ENCODE data around the gene NKX1-2.
A peak's percentile ranks its signal among the peaks of the same experiment; 100 is the strongest.

The NKX1-2 gene

GRCh38 chr10:124476043-124476725 lies 26.3 kb upstream of the NKX1-2 start:
- no peak for DNase-seq (ENCODE audit: low read depth in 2 of 2)

DNA sequence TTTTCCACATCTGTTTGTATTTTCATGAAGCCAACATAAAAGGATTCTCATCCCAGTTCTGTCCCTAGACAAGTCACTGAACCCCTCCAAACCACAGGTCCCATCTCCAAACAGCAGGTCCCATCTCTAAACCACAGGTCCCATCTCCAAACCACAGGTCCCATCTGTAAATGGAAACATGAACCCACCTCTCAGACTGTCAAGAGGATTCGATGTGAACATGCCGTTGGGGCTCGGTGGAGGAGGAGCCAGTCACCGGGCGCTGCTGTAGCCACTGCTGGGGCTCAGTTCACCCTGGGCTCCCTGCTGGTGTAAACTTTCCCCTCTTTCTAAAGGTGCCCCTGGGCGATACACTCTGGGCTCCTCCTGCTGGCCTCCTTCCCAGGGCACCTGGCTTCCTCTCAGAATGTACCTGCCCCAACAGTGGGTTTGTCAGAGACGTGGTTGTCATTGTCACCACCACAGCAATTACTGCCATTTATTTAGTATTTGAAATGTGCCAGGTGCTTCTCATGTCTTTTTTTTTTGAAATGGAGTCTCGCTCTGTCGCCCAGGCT lies 24.8 kb upstream of the NKX1-2 start:
- DNase-seq (ENCODE audit: low read depth in 2 of 2) = no peak

GRCh38 chr10:124473070-124473469 lies 23.2 kb upstream of the NKX1-2 start:
- DNase-seq (ENCODE audit: low read depth in 2 of 2) = no peak

DNA sequence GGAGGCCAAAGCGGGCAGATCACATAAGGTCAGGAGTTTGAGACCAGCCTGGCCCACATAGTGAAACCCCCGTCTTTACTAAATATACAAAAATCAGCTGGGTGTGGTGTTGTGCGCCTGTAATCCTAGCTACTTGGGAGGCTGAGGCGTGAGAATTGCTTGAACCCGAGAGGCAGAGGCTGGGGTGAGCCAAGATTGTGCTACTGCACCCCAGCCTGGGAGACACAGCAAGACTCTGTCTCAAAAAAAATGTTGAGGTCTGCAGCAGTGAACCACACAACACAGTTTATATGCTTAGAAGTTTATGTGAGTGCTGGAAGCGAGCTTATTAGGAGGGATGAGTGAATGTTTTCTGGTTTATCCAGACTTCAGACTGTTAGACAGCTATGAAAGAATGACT lies 22.2 kb upstream of the NKX1-2 start:
- no peak for DNase-seq (ENCODE audit: low read depth in 2 of 2)

GRCh38 chr10:124470544-124471434 lies 21.0 kb upstream of the NKX1-2 start:
- no peak for DNase-seq (ENCODE audit: low read depth in 2 of 2)

DNA sequence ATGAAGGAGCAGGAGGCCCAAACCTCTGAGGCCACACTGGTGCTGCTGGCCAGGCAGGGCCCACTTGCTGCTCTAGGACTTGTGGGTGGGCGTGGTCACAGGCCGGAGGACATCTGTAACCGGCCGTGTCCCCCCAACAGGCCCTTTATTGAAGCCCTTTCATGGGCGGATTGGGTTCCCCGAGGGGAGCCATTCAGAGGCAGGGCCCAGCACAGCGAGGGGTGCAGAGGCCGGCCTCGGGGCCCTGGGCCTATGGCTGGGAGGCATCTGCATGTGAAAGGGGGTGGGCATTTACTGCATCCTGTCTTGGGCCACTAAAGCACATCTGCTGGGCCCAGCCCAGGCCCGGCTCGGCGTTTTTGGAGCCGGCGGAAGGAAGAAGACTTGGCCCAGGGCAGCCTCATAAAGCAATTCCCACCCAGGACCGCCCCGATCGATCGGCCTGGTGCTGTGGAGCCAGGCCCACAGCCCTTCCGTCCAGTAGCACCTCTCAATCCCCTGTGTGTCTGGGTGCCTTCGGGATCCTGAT lies 20.2 kb upstream of the NKX1-2 start:
- no peak for DNase-seq (ENCODE audit: low read depth in 2 of 2)

GRCh38 chr10:124468624-124469023 lies 18.8 kb upstream of the NKX1-2 start:
- DNase-seq (ENCODE audit: low read depth in 2 of 2) = no peak

GRCh38 chr10:124467165-124467564 lies 17.3 kb upstream of the NKX1-2 start:
- no peak for DNase-seq (ENCODE audit: low read depth in 2 of 2)

- DNase-seq (ENCODE audit: low read depth in 2 of 2) = no peak
Measured at GRCh38 chr10:124465777-124466488, 16.1 kb upstream of the NKX1-2 start.

GRCh38 chr10:124465003-124465776 lies 15.4 kb upstream of the NKX1-2 start:
- no peak for DNase-seq (ENCODE audit: low read depth in 2 of 2)

- no peak for DNase-seq (ENCODE audit: low read depth in 2 of 2)
Measured at GRCh38 chr10:124464028-124464965, 14.5 kb upstream of the NKX1-2 start.

DNA sequence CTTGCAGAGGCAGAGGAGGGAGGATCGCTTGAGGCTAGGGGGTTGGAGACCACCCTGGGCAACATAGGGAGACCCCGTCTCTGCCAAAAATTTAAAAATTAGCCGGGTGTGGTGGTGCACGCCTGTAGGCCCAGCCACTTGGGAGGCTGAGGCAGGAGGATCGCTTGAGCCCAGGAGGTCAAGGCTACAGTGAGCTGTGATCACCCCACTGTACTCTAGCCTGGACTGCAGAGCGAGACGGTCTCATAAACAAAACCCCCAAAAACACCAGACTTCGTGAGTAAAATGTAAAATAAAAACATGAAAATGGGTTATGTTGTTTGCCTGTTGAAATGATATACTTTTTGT lies 12.5 kb upstream of the NKX1-2 start:
- no peak for DNase-seq (ENCODE audit: low read depth in 2 of 2)

GRCh38 chr10:124461642-124462347 lies 12.0 kb upstream of the NKX1-2 start, which contains the start of gene LHPP:
TSS of gene LHPP (plus strand) at chr10:124461823. CDS start at chr10:124461863, 40 bp downstream.
- DNase-seq (ENCODE audit: low read depth in 2 of 2) = peak; percentile 63 to 69

DNA sequence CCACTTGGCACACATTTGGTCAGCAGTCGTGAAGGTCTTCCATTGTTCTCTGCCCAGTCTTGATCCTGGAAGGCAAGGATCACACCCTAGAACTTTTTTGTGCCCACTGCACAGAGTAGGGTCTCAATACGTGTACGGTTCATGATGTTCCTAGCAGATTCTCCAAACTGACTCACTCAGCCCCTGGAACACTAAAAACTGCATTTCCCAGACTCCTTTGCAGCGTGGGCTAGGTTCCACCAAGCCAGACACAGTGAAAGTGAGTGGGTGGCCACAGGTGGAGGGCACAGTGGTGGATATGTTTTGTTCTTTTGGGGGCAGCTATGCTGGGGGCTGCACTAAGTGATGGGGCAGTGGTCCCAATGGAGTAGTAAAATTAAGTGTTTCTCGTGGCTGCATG lies 10.3 kb upstream of the NKX1-2 start:
- DNase-seq (ENCODE audit: low read depth in 2 of 2) = no peak

GRCh38 chr10:124459395-124459794 lies 9.6 kb upstream of the NKX1-2 start:
- DNase-seq (ENCODE audit: low read depth in 2 of 2) = no peak

DNA sequence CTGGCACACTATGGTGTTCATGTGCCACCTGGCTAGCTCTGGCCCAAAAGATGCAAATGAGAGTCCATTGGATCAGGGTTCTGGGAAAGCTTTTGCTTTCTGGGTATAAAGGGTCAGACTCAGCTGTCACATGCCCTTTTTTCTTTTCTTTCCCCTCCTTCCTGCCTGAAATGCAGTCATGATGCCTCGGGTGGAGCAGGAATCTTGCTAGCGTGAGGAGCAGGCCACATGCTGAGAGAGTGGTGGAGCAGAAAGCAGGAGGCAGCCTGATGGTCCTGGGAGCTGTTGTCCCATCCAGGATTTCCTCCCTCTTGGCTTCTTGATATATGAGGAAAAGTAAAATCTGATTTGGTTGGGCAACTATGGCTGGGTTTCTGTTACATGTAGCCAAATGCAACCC lies 9.1 kb upstream of the NKX1-2 start:
- DNase-seq (ENCODE audit: low read depth in 2 of 2) = no peak

DNA sequence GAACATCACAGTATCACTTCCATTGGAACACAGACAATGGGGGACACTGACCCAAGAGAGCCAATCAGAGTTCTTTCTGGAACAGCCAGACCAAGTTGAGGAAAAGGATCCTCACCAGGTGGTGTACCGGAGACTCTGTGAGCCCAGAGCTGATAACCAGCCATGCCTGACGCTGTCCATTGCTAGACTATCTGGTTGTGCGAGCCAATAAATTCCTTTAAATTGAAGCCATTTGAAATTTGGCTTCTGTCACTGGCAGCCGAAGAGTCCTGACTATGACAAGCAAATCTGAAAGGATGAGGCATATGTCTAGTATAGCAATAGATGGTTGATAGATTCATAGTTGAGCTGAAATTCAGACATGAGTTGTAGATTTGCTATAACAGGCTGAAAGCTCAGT lies 8.6 kb upstream of the NKX1-2 start:
- DNase-seq (ENCODE audit: low read depth in 2 of 2) = no peak

- no peak for DNase-seq (ENCODE audit: low read depth in 2 of 2)
Measured at GRCh38 chr10:124455441-124455840, 5.6 kb upstream of the NKX1-2 start.

DNA sequence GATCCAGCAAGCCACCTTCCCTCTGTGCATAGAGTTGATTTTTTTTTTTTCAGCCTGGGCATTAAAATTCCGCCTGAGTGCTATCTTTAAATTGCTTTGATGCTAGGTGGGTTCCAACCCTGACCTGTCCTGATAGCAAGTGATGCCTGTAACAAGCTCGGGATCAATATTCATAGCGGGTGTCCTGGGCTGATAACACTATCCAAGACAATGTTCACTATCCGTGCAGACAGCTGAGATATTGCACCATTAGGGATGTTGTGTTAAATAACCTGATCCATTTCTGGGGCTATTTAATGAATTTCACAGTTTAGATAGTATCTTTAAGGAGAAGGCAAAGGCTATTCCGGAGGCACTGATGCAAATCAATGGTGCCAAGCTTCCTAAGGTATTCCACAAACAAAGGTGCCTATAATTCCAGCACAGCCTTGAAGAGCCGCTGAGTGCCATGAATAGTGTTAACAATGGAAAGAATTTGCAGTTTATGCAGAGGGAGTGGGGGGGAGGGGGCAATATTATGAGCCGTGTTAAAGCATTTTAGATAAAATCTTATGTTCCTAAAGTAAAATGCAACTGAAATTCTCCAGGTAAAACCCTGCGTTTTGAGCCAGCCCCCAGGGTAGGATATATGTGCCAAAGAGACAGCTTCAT lies 4.2 kb upstream of the NKX1-2 start:
- no peak for DNase-seq (ENCODE audit: low read depth in 2 of 2)

All from activated CD8-positive, alpha-beta memory T cell treated with anti-CD3 and anti-CD28 coated beads for 4 hours (primary cell).